HFFc6 (cell line): ENCODE data around the gene RHOV. TPM values are rescaled to one million over a fixed set of nuclear protein-coding genes. Genes with fewer than 3 reads are reported as not detected.
A peak's percentile ranks its signal among the peaks of the same experiment; 100 is the strongest.

ENCODE experiments used
- DNase-seq: peaks from one replicate; pipeline ENCODE4 v3.0.0-alpha.2; 2018
- H3K27ac Mint-ChIP-seq: 2 replicates; pipeline ENCODE4 v1.8.0; 2020; ENCODE audit warnings: mild to moderate bottlenecking, mixed read lengths
- H3K27me3 Mint-ChIP-seq: 2 replicates; pipeline ENCODE4 v1.8.0; 2021; ENCODE audit warnings: mild to moderate bottlenecking, moderate library complexity, mixed read lengths; ENCODE audit not compliant: insufficient read depth
- H3K36me3 Mint-ChIP-seq: 2 replicates; pipeline ENCODE4 v1.8.0; 2021; ENCODE audit warnings: low read depth, mixed read lengths
- H3K4me1 Mint-ChIP-seq: 2 replicates; pipeline ENCODE4 v1.8.0; 2020; ENCODE audit warnings: low read depth, mixed read lengths
- H3K4me3 Mint-ChIP-seq: 2 replicates; pipeline ENCODE4 v1.8.0; 2020; ENCODE audit warnings: mild to moderate bottlenecking, moderate library complexity, mixed read lengths
- H3K9me3 Mint-ChIP-seq: 2 replicates; pipeline ENCODE4 v1.8.0; 2020; ENCODE audit warnings: mild to moderate bottlenecking, mixed read lengths
- total RNA-seq, 6 experiments: library from RNA; stranded (reverse); fragmentation: NEBNext Ultra II Directional; extraction: Animal tissue kit (Norgen Biotek cat#: 25700); gene quantifications; 2 replicates in 1 of 6; 3 replicates in 5 of 6; pipeline ENCODE4 v1.2.3, GENCODE V29; 2021
- TF ChIP-seq, protein P1 (sequence below): fragments of 200-600 bp; sonication (generic); IDR thresholded peaks from 2 replicates; pipeline ENCODE4 v1.5.0; 2021; ENCODE audit warnings: antibody characterized with exemption, mild to moderate bottlenecking

The RHOV gene
- total RNA-seq, 6 experiments from 2014 or later = 0.14 to 0.41 (median 0.31) TPM; not detected in 1

DNA sequence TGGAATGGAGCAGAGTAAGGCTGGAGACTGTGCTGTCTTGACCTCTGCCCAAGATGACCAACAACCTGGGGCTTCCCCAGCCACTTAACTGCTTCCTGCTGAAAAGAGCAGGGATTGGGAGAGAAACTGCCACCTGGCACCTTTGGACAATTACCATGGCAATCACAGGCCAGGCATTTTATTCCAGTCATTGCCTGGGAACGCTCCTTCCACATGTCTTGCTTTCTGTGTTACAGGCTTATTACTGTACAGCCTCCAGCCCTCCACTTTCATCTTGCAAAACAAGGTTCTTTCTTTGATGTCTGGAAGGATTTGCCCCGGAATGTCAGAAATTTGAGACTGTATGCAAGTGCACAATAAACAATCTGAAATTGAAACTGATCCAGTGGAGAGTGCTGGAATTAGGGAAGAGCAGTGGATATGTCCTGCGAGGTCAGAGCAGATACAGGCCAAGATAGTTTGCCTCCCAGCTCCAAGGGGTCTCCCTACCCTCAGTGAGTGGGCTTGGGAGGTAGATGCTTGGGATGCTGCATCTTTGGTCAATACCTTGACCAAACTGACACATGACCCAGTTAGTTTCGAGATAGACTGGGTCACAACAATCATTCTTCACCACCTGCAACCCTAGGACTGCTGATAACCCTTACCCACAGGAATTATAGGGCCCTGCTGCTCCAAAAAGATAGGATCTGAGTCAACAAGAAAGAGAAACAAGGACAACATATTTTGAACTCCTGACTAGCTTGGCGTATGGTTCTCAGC, 48.2 kb downstream of the RHOV start:
- TF ChIP-seq, protein P1, sequence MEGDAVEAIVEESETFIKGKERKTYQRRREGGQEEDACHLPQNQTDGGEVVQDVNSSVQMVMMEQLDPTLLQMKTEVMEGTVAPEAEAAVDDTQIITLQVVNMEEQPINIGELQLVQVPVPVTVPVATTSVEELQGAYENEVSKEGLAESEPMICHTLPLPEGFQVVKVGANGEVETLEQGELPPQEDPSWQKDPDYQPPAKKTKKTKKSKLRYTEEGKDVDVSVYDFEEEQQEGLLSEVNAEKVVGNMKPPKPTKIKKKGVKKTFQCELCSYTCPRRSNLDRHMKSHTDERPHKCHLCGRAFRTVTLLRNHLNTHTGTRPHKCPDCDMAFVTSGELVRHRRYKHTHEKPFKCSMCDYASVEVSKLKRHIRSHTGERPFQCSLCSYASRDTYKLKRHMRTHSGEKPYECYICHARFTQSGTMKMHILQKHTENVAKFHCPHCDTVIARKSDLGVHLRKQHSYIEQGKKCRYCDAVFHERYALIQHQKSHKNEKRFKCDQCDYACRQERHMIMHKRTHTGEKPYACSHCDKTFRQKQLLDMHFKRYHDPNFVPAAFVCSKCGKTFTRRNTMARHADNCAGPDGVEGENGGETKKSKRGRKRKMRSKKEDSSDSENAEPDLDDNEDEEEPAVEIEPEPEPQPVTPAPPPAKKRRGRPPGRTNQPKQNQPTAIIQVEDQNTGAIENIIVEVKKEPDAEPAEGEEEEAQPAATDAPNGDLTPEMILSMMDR = no peak
- peaks cover 19% of the 10 kb centered on the region for H3K4me1 Mint-ChIP-seq
- peak overlapping the region; percentile 33; the same call in 1 of the 2 replicates for H3K27ac Mint-ChIP-seq
- no peaks in the 10 kb centered on the region for H3K9me3 Mint-ChIP-seq
- DNase-seq = peak; percentile 67
- no peaks in the 10 kb centered on the region for H3K36me3 Mint-ChIP-seq
- peaks cover 7% of the 10 kb centered on the region for H3K27me3 Mint-ChIP-seq
- peak overlapping the region; percentile 7; the same call in 1 of the 2 replicates for H3K4me3 Mint-ChIP-seq

DNA sequence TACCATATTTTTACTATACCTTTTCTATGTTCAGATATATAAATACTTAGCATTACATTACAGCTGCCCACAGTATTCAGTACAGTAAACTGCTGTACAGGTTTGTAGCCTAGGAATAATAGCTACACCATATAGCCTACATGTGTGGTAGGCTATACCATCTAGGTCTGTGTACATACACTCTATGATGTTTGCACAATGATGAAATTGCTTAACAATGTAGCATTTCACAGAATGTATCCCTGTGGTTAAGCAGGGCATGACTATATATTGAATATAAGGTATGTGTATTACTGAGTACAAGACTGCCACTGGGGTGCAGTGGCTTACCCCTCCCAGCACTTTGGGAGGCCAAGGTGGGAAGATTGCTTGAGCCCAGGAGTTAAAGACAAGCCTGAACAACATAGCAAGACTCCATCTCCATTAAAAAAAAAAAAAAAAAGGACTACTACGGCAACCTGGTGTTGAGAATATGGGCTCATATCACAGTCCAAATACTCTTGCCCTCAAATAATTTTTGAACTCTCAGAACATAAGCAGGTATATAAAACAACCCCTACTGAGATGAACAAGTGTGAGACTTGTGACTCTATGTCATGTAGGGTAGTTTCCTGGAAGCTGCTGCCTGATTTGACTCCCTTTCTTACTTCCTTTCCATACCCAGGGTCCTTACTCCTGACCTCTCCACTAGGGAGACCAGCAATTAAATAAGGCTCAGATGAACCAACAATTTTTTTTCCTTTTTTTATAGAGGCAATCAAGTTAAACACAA, 50.3 kb downstream of the RHOV start:
- peaks cover 7% of the 10 kb centered on the region for H3K27me3 Mint-ChIP-seq
- DNase-seq = no peak
- H3K9me3 Mint-ChIP-seq = no peaks in the 10 kb centered on the region
- no peak overlapping the region for H3K4me3 Mint-ChIP-seq
- H3K36me3 Mint-ChIP-seq = no peaks in the 10 kb centered on the region
- TF ChIP-seq, protein P1 = no peak
- H3K4me1 Mint-ChIP-seq = peaks cover 19% of the 10 kb centered on the region
- no peak overlapping the region for H3K27ac Mint-ChIP-seq

Other genes with a start within 250 kb of the RHOV start
- 10 to 100 TPM in 5 of 6 experiments, 1 to 10 TPM in 1; 8.2 to 15.9 (median 12.1) TPM for gene RAD51, start 179.1 kb downstream of the RHOV start, total RNA-seq
- 10 to 100 TPM; 32.6 to 43.2 (median 35.6) TPM for gene RMDN3, start 119.0 kb downstream of the RHOV start, total RNA-seq
- gene GCHFR, start 110.2 kb downstream of the RHOV start, total RNA-seq = 1 to 10 TPM; 1.6 to 3.1 (median 2.7) TPM
- under 1 TPM in 2 of 6 experiments, not detected in 4; 0.14 to 0.20 TPM for gene C15orf62, start 104.3 kb downstream of the RHOV start, total RNA-seq
- gene ZFYVE19, start 67.1 kb downstream of the RHOV start, total RNA-seq = 10 to 100 TPM; 10.7 to 13.5 (median 12.1) TPM
- 10 to 100 TPM; 25.9 to 39.9 (median 29.6) TPM for gene DNAJC17, start 66.8 kb downstream of the RHOV start, total RNA-seq
- gene PPP1R14D, start 45.5 kb downstream of the RHOV start, total RNA-seq = not detected
- gene SPINT1, start 30.2 kb downstream of the RHOV start, total RNA-seq = under 1 TPM in 5 of 6 experiments, not detected in 1; 0.14 to 0.51 (median 0.26) TPM
- gene VPS18, start 20.2 kb upstream of the RHOV start, total RNA-seq = 10 to 100 TPM; 27.7 to 33.1 (median 31.2) TPM
- under 1 TPM in 2 of 6 experiments, not detected in 4; 0.05 to 0.11 TPM for gene DLL4, start 55.1 kb upstream of the RHOV start, total RNA-seq
- 10 to 100 TPM; 20.8 to 26.0 (median 24.2) TPM for gene CHAC1, start 79.2 kb upstream of the RHOV start, total RNA-seq
- 10 to 100 TPM; 18.3 to 23.6 (median 19.4) TPM for gene INO80, start 242.0 kb upstream of the RHOV start, total RNA-seq